Gastrocnemius medialis (tissue), 4 donors: ENCODE results near the gene REC114.

Experiments used
- CTCF ChIP-seq, 5 experiments: fragments of 450-650 bp in 3 of 5; fragments of 200-600 bp in 2 of 5; sonication (generic) in 2 of 5; IDR thresholded peaks in 4 of 5; conservative IDR thresholded peaks in 1 of 5; 1 replicate in 4 of 5; 2 replicates in 1 of 5; pipeline ENCODE4 v1.5.1; 2016 to 2019; ENCODE audit warnings: antibody characterized with exemption in 5 of 5, mild to moderate bottlenecking in 3 of 5, moderate library complexity in 3 of 5
- POLR2A ChIP-seq, 2 donors: fragments of 450-650 bp; IDR thresholded peaks; one replicate each; pipeline ENCODE4 v1.6.1; 2017; ENCODE audit warnings: antibody characterized with exemption in 2 of 2, mild to moderate bottlenecking in 2 of 2, moderate library complexity in 2 of 2

GRCh38 chr15:73602446-73602843, 159.5 kb downstream of the REC114 start:
- TF ChIP-seq POLR2A (IDR thresholded peaks at IDR 0.05) (no peak), CTCF (IDR thresholded peaks at IDR 0.05 in 4 of 5, conservative IDR thresholded peaks at IDR 0.05 in 1 of 5) (no peak)
